HG02678 (cell line): ENCODE data around the gene IFIT1B.

Experiments
- ATAC-seq: cut with Tn5 transposase; IDR thresholded peaks from one replicate; pipeline ENCODE4 v1.9.1; 2021; ENCODE audit warnings: mild to moderate bottlenecking, moderate library complexity; ENCODE audit not compliant: unreplicated experiment

The IFIT1B gene

GRCh38 chr10:89347701-89348457, 30.0 kb upstream of the IFIT1B start:
- ATAC-seq, result no peak

- ATAC-seq, result no peak
These were observed 29.4 kb upstream of the IFIT1B start for GRCh38 chr10:89348481-89348880.

- ATAC-seq, result no peak
These were observed 28.9 kb upstream of the IFIT1B start for GRCh38 chr10:89348975-89349374.

DNA sequence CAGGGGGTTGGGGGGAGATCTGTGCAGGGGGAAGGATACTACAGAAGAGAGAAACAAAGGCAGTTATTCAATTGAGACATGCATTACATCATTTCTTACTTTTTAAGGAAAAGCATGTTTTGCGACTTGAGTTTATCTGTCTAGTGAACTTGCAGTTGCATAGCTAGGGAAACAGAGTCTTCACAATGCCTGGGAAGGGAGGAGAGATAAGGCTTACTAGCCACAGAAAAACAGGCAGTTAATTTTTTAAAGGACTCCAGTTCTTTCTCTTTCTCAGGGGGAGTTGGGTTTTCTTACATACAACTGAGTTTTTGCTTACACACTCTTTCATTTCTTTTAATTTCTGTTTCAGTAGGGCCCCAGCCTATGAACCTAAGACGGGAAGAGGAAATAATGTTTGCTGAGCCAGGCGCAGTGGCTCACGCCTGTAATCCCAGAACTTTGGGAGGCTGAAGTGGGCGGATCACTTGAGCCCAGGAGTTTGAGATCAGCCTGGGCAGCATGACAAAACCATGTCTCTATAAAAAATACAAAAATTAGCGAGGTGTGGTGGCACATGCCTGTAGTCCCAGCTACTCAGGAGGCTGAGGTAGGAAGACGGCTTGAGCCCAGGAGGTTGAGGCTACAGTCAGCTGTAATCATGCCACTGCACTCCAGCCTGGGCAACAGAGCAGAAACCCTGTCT, 27.1 kb upstream of the IFIT1B start:
- peak; percentile 37 for ATAC-seq

- peak; percentile 85 for ATAC-seq
These were observed 26.5 kb upstream of the IFIT1B start for GRCh38 chr10:89351412-89351779.

- peak; percentile 39 for ATAC-seq
These were observed 25.9 kb upstream of the IFIT1B start for GRCh38 chr10:89351780-89352597.

- ATAC-seq, result no peak
These were observed 25.1 kb upstream of the IFIT1B start for GRCh38 chr10:89352802-89353201.

GRCh38 chr10:89355394-89355931, 22.4 kb upstream of the IFIT1B start:
- no peak for ATAC-seq

DNA sequence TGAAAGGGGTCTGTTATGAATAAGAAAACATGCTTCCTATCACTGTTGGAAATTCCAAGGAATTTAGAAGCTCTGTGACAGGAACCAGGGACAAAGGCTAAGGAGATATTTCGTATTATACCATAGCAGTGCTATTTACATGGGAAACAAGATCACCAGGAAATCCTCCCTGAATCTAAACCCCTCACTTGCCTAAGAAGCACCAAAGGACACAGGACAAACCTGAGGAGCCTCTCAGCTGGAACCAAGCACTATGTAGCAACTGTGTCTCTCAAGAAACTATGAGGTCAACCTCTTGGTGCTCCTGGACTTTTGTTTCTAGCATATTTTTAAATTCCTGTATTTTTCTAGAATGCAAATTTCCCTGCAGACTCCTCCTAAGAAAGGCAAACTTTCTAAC, 20.8 kb upstream of the IFIT1B start:
- ATAC-seq, result no peak

- no peak for ATAC-seq
These were observed 19.9 kb upstream of the IFIT1B start for GRCh38 chr10:89357975-89358374.

GRCh38 chr10:89360157-89360556, 17.7 kb upstream of the IFIT1B start:
- no peak for ATAC-seq

DNA sequence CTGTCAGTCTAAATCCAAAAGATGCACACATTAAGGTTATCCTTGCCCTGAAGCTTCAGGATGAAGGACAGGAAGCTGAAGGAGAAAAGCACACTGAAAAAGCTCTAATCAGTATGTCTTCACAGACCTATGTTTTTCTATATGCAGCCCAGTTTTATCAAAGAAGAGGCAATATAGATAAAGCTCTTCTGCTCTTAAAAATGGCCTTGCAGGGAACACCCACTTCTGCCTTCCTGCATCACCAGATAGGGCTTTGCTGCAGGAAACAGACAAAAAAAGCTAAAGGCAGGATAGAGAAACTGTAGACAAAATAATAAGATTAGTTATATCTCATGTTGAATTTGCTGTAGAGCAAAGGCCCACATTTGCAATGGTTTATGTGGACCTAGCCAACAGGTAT, 14.9 kb upstream of the IFIT1B start:
- no peak for ATAC-seq

DNA sequence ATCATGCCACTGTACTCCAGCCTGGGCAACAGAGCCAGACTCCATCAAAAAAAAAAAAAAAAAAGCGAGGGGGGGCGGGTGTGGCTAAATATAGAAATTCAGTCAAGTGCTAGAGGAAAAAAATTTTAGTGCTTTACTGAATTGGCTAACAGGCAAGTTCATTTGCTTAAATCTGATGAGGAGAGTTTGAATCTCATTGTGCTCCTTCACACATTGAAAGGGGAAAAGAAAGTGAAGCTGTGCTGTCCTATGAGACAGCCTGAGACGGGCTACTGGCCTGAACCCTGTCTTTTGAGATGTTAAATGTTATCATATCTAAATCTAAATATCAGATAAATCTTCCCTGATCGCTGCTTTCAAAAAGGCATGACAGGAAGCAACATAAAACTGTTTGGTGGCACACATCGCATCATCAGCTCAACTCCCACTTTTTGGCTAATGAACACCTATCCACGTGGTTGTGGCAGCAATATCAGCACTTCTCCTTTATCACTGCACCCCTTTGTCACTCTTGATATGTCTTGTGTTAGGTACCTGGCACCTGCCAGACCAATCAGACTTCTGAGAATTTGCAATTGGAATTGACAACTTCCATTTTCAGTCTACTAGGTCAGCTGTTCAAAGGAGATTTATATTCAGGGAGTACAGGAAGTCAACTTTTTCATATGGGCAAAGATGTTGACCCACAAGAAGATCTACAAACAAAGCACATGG, 14.0 kb upstream of the IFIT1B start:
- peak; percentile 34 for ATAC-seq

DNA sequence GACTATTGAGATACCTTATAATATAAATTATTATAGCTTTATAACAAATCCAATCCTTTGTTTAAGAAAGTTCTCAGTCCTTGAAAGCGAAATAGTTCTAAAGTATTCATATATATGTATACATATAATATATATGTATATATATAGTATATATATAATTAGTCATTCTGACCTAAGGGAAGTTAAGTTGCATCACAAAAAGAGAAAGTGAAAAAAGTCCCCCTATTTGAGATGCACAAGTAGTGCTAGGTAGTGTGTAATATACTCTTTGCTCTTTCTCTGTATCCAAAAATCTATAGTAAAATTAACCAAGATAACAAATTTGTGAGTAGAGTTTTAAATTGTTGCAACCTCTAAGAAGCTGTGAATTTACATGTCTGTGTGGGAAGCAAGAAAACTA, 13.3 kb upstream of the IFIT1B start:
- ATAC-seq, result peak; percentile 40

DNA sequence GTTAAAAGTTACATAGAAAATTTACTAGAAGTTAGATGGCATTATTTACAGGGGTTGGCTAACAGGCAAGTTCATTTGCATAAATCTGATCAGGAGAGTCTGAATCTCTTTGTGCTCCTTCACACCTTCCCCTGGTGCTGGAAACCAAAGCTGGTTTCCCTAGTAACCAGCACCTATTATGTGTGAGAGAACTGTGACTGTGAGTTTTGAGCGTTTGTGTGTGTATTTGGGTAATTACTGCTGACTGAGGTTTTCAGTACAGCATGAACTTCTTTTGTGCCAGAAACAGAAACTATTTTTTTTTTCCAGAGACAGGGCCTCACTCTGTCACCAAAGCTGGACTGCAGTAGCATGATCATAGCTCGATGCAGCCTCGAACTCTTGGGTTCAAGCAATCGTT, 10.3 kb upstream of the IFIT1B start:
- ATAC-seq, result peak; percentile 69

DNA sequence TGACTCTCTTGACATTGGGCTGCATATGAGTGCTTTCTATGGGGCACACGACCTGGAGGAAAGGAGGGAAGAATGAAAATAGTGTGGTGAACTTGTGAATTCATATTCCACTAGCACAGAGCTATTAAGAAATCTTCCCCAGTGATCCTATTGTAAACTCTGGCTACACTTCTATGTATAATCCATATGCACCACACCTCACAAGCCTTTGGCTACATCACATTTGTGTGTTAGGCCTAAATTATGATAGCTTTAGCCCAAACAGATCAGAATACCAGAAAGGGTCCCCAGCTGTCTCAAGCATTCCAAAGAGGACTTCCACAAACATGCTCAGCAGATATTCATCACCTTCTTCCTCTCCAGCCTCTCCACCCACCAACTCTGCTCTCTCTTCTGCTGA, 9.7 kb upstream of the IFIT1B start:
- ATAC-seq, result no peak

GRCh38 chr10:89369156-89370105, 8.4 kb upstream of the IFIT1B start:
- ATAC-seq, result no peak

GRCh38 chr10:89371079-89371478, 6.8 kb upstream of the IFIT1B start:
- no peak for ATAC-seq

GRCh38 chr10:89371987-89372386, 5.9 kb upstream of the IFIT1B start:
- ATAC-seq, result no peak
